Measurements from ENCODE around the gene TNRC6B.
"Not testable (repeated sequence)": the region's sequence is repeated elsewhere in the genome, so short reads cannot be mapped to it uniquely, and the experiment has no call there.

TNRC6B gene

DNA sequence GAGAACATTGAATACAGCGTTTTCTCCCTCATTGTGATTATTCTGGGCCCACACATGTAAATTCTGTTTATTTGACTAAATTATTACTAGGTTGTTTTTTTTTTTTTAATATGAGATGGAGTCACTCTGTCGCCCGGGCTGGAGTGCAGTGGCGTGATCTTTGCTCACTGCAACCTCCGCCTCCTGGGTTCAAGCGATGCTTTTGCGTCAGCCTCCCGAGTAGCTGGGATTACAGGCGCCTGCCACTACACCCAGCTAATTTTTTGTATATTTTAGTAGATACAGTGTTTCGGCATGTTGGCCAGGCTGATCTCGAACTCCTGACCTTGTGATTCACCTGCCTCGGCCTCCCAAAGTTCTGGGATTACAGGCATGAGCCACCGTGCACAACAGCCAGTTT lies 5.9 kb downstream of the TNRC6B start:
- not testable (repeated sequence) for DNase-seq

DNA sequence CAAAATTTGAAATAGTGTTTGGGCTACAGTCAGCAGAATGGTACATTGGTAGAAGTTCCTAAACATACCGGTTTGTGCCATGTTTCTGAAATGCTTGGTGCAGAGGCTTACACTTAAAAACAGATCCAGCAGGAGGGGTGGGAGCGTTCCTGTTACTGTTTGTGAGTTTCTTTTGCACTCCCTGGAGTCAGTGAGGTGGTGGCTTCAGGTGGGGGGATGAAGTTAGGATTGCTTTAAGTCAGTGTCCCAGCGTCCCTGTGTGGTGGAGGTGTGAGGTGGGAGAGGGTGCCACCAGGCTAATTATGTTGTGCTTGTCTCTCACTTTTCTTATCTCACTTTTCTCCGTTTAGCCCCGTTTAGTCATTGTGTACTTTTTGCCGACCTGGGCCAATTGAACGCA lies 9.7 kb downstream of the TNRC6B start:
- no peak for DNase-seq

DNA sequence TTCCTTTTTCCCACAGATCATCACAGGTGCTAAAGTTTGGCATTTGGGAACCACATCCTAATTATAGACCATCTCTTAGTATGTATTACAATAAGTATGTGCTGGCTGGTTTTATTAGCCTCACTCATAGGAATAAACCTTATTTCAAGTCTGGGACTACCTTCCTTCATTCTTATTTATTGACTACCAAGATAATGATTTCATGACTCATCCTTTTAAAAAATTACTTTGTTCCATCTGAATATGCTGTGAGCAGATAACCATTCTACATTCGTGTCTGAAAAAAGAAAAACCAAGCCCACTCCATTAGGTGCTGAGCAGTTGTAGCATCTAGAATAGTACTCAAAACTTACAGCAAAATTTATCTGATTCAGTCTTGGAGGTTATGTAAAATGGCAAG lies 12.3 kb downstream of the TNRC6B start:
- DNase-seq, result no peak

DNA sequence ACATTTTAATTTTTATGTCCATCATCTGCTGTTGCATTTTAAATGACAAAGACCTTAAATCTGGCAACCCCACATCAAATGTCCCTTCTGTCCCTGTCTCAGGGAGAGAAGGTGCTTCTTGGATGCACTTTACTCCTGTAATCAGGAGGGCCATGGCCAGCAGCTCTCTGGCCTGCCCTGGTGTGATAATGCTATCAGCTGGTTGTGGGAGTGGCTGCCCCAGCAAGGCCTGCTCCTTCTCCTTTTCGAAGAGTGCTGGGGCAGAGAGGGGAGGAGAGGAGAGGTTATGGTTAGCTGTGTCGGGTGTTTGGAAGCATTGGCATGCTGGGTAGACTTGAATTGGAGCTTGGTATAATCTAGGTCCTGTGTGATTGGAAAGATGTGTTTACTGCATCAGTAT lies 12.8 kb downstream of the TNRC6B start:
- no peak for DNase-seq

DNA sequence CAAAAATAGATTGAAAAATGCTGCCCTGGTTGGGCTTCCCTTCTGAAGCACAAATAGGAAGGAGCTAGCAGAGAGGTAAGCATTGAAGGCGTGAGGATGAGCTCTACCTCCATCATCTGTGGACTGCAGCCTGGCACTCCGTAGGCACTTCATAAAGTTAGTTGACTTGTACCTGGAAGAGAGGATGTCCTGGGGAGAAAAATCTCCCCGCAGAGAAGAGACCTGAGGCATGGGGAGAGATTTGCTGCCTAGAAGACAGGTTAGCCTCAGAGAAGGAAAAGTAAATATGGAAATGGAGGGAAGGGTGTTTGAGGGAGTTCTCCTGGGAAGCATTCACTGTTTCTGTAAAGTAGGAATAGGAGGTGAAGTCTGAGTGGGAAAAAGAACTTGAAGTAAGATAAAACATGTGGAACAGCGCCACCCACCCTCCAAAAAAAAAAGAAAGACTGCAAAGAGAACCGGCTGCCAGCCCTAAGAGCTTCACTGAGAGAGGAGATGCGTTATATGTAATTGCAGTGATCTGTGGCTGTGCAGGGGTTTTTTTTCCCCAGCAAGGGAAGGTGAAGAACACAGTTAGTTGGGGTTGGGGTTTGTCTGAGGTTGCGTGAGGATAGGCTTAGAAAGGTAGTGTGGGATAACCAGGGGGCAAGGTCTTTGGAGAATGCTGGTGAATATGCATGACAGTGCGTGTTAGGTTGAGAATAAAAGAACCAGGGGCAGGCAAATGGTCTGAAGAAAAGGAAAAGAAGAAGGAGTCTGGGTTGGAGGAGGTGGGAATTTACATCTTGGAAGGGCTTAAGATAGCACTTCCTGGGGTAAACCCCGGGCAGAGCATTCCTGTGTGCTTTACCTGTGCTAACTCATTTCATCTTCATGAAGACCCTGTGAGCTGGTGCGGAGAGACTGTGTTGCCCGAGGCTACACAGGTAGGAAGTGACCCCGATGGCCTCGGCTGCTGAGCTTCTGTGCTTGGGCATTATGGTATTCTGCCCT lies 16.0 kb downstream of the TNRC6B start:
- no peak for DNase-seq

DNA sequence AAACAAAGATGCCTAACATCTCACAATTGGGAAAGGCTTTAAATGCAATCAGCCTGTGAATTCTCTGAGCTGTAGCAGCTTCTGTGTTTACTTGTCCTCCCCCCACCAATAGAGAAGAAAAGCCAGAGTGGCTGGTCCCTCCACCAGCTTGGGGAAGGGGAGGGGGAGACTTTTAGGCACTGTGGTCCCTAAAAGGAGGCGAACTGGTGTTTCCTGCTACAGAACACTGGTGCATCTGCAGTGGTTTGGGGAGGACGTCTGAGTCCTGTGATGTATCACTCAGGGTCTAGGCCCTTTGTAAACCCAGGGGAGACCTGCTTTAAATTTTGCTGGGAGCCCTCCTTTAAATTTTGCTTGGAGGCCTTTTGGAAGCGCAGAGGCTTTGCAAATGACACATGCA lies 16.9 kb downstream of the TNRC6B start:
- no peak for DNase-seq

DNA sequence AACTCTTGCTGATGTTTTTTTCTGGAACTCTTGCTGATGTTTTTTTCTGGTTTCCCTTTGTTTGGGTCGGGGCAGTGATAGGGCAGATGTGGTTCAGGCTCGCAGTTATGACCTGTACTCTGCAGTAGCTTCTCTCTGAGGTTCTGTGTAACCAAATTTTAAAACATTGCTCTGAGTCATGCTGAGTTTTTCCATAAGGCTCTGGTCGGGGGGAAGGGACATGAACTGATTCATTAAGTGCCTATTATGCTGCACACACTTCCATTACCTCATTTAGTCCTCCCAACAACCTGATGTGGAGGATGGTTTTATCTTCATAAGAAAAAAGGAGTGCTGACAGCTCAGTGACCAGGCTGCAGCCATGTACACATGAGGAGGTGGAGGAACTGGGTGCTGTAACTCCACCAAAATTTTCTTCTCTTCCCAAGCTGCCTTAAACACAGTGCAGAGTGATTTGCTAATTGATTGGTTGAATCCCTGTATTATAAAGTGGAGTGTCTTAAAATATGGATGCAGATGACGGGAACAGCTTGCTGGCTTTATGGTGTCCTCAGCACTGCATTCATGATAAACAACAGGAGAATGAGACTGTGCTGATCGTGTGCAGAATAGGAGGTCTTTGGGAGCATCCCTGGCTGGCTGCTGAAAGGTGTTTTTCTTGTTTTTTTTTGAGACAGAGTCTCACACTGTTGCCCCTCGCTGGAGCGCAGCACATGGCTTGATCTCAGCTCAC lies 19.1 kb downstream of the TNRC6B start:
- no peak for DNase-seq

DNA sequence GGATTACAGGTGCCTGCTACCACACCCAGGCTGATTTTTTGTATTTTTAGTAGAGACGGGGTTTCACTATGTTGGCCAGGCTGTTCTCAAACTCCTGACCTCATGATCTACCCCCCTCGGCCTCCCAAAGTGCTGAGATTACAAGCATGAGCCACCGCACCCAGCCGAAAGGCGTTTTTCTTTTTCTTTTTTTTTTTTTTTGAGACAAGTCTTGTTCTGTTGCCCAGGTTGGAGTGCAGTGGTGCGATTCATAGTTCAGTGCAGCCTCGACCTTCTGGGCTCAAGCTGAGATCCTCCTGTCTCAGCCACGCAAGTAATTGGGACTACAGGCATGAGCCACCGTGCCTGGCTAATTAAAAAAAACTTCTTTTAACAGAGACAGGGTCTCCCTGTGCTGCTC lies 19.7 kb downstream of the TNRC6B start:
- not testable (repeated sequence) for DNase-seq

DNA sequence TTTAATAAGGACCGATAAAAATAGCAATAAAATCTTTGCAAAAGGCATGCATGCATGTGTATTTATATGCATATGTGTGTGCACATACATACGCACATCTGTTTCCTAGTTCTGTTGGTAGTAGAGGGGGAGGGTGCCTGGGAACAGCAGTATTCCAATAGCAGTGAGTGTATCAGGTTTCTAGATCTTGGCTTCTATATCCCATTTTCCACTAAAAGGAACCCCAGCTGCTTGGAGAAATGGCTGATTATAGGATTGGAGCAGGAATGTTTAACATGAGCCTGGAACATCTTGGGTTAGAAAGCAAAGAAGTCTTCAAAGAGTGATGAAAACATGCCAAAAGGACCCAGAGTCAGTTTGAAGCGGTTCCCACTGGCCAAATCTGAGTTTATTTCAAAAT lies 21.0 kb downstream of the TNRC6B start:
- no peak for DNase-seq

DNA sequence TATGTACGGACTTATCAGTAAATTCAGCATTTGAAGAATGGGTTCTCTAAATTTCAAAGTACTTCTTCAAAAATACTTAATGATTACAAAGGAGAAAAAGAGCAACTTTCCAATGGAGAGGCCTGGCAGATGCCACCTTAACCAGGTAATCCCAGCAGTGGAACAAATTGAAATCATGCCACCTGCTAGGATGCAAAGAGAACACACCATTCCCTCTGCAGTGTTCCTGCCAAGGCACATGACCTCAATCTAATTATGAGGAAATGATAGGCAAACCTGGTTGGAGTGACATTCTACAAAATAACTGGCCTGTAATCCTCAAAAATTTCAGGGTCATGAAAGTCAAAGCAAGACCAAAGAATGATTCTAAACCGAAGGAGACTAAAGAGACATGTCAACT lies 21.5 kb downstream of the TNRC6B start:
- DNase-seq, result no peak

DNA sequence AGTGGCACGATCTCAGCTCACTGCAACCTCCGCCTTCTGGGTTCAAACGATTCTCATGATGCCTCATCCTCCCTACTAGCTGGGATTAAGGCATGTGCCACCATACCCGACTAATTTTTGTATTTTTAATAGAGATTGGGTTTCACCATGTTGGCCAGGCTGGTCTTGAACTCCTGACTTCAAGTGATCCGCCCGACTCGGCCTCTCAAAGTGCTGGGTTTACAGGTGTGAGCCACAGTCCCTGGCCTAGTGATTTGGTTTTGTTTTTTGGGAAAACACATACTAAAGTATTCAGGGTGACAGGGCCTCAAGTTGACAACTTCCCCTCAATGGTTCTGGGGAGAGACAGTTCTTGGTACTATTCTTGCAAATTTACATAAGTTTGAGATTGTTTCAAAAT lies 22.1 kb downstream of the TNRC6B start:
- DNase-seq, result no peak

DNA sequence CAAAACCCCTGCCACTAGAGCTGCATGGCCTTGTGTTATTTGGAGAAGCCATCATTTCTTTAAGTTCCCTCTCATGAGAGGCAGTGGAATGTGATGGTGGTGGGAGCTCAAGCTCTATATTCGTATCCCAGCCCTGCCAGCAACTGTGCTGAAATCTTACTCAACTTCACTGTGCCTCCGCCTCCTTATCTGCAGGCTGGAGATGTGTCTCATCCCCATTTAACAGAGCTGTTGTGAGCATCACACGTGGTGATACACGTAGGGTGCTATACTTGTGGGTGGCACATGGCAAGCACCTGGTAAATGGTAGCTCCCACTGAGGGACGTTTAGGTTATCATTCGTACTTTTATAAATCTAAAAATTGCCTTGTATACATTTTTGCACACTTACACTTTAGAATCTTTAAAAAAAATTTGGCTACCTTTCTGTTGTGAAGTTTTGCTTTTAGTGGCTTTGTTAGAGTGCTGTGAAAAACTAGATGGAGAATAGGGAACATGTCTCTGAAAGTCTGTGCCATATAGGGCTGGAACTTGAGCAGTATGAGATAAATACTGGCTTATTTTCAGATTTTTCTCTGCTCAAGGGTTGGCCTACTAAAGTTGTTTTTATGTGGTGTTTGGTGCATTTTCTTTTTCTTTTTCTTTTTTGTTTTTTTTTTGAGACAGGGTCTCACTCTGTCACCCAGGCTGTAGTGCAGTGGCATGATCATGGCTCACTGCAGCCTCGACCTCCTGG lies 23.2 kb downstream of the TNRC6B start:
- no peak for DNase-seq

DNA sequence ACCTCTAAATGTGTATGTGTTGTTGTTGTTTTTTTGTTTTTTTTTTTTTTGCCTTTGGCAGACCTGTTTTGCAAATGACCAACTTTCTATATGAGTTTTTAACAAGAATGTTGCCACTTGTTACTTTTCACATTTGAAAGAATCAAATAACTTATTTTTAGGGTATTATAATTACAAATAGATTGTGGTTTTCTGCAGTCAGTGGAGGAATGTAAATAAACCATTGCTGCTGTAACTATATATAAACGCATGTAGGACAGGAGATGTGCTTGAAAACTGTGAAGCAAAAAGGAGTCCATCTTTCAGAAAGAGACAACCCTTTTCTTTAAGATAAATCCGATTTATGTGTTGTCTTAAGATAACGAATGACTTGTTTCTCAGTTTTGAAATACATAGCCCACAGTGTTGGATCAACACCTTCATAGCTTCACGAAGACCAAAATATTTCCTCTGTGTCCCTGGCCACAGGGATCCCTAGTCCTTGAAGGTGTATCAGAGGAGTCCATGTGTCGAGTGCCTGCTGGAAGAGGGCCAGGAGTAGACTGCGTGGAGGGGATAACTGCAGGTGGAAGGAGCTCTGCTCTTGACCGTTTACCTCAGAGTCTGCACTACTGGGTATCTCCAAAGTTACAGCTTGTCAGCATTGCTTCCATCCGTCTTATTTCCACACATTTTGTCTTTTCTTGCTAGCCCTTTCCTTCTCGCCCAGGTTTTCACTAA lies 24.7 kb downstream of the TNRC6B start:
- DNase-seq, result no peak

DNA sequence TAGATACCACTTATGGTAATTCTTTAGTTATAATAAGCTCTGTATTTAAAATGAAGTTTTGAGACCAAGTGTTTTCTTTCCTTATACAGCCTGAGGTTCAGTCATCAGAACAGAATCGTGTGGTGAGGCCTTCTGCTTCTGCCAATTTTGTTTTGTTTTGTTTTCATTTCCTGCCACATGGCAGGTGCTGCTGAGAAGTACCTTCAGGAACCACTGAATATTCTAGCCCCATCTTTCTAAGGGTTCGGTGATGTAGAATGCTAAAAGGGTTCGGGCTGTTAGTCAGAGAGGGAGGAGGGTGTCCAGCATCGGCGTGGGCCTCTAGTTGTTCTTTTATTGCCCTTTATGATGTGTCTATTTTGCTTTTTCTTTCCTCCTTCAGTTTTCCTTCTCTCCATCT lies 25.8 kb downstream of the TNRC6B start:
- no peak for DNase-seq

DNA sequence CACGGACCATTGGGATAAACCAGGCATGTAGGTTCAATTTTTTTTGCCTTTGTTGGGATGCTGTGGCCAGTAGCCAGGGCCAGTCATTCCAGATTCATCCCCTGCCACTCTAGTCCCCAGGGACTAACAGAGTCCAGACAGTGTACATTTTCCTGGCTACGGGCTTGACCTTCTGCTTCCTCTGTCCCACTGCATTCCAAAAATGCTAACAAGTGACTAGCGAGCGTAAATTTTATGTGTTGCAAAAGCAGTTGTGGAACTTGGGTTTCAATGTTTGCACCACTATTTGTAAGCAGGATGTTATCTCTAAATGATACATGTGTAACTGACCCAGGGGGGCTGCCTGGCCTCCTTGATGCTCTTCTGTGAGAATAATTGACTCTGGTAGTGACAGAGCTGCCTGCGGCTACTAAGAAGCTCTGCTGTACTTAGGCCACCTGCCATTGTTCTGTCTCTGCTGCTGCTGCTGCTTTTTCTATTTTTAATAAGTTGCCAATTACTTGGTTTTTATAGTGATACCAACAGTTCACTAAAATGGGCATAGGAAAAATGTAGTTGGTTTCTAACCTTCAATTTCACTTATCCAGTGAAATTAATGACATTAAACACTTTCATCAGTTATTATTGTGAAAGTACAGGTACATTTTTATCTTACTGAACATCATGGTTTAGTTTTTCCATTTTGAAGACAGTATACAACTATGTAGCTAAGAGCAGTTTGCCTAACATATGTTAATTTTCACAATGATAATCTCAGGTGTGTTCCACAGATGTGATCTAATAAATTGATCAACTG lies 26.8 kb downstream of the TNRC6B start:
- DNase-seq, result no peak

DNA sequence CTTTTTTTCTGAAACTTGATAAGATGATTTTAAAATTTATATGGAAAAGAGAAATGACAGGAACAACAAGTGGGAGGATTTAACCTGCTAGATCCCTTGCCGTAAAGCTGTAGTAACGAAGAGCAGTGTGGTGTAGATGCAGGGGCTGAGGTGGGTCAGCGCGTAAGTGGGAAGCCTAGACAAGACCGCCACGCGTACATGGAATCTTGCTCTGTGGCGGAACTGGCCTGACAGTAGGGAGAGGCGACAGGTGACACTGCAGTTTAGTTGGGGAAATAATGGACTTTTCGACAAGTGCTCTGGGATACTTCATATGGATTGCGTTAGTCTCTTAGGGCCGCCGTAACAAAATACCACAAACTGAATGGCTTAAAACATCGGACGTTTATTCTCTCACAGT lies 28.8 kb downstream of the TNRC6B start:
- DNase-seq, result no peak

DNA sequence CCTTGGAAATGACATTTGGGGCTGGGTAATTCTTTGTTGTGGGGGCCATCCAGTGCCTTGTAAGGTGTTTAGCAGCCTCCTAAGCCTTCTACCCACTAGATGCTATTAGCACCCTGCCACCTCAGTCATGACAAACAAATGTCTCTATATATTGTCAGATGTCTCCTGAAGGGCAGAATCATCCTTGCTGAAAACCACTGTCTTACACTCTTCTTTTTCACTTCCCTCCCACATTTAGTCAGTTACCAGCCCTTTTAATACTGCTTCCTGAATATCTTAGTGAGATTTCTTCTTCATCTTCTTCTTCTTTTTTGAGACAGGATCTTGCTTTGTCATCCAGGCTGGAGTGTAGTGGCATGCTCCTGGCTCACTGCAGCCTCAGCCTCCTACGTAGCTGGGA lies 33.1 kb downstream of the TNRC6B start:
- no peak for DNase-seq

DNA sequence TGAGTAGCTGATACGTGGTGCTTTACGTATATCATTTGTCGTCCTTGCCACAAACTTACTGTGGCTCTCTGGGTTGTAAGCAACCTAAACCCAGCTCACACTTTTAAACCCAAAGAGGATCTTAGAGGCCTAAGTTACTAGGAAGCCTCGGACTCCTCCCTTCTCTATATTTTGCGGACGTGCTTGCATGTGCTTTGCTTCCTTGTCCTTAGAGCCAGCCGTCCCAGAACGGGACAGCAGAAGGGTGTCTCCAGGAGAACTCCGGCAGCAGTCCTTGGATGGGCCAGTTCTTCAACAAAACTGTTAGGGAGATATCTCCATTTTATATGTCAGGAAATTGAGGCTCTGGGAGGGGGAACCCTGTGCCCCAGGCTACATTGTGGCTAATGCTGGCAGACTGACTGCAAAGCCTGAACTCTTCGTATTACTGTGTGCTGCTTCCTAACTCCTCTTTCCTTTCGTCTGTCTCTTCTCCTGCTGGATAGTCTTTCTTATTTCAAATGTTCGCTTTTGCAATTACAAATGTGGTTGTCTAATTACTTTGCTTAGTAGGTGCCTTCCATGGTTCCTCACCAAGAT lies 33.8 kb downstream of the TNRC6B start:
- no peak for DNase-seq

DNA sequence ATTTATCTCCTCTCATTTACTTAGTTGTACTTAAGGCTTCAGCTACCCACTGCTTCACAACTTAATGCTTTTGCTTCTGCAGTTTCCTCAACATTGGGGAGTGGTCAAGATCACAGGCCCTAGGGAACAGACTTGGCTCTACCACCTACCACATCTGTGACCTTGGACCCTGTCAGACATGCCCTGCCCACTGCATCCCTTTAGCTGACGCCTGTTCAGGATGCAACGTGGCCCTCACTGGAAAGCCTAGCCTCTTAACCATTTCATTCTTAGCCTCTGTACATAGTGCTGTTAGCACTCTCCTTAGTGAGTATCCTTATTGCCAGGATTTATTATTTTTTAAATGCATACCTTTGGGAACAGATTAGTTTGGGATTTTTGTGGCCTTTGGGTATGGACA lies 34.4 kb downstream of the TNRC6B start:
- no peak for DNase-seq

DNA sequence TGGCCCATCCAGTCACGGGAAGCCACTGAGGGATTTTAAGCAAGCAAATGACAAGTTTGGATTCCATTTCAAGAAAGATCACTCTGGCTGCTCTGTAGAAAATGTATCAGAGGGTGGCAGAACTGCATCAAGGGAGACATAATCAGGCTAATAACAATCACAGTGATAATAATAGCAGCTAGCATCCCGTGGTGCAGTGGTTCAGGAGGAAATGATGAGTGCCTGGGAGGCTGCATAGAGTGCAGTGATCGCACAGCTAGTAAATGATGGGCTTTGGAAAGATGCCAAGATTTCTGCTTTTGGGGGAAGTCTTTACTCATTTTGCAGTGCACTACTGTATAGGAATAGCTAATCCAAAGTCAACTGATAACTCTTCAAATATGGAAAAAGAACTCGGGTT lies 35.8 kb downstream of the TNRC6B start:
- peak; percentile 28 for DNase-seq

DNA sequence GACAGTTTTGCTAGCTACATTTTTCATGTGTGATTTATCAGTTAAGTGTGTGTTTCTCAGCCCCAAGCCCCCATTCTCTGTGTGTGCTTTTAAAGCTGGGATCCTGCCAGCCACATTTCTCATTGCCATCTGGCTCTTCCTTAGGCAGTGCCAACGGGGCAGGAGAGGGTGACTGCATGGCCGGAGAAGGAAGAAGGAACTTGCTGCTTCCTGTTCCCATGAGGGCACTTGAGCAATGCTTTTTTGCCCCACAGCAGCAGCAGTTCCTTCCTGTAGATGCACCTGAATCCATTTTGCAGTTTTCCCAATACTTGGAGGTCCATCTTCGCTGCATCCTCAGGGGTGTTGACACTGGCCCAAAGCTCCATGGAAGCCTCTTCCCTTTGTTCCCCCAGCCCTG lies 37.5 kb downstream of the TNRC6B start:
- DNase-seq, result no peak
